HepG2 (cell line): ENCODE results near the gene PLAGL2. TPM values are rescaled to one million over a fixed set of nuclear protein-coding genes. Genes with fewer than 3 reads are reported as not detected.
A peak's percentile ranks its signal among the peaks of the same experiment; 100 is the strongest.

Experiments
- AHR ChIP-seq: IDR thresholded peaks from 2 replicates; pipeline ENCODE4 v1.6.1; 2018; ENCODE audit warnings: missing genetic modification reagents, missing compliant biosample characterization
- CC2D1A ChIP-seq: sonication (generic); formaldehyde crosslinking; IDR thresholded peaks from 2 replicates; pipeline ENCODE4 v1.8.1; 2023; ENCODE audit warnings: mild to moderate bottlenecking, missing genetic modification reagents
- CHD2 ChIP-seq: IDR thresholded peaks from 2 replicates; pipeline ENCODE4 v1.6.1; 2011; ENCODE audit warnings: low read depth, low read length, improper control_type of control experiment
- DNMT1 ChIP-seq: sonication (generic); formaldehyde crosslinking; IDR thresholded peaks from 2 replicates; pipeline ENCODE4 v1.5.1; 2020; ENCODE audit warnings: mild to moderate bottlenecking, missing genetic modification reagents
- ELF4 ChIP-seq: sonication (generic); formaldehyde crosslinking; IDR thresholded peaks from 2 replicates; pipeline ENCODE4 v1.5.0; 2020; ENCODE audit warnings: missing genetic modification reagents, mild to moderate bottlenecking, moderate library complexity, borderline replicate concordance
- FOXA3 ChIP-seq: IDR thresholded peaks from 2 replicates; pipeline ENCODE4 v1.6.1; 2016; ENCODE audit warnings: missing genetic modification reagents, missing compliant biosample characterization
- FOXC1 ChIP-seq: sonication (generic); formaldehyde crosslinking; IDR thresholded peaks from 2 replicates; pipeline ENCODE4 v1.8.0; 2022; ENCODE audit warnings: mild to moderate bottlenecking, missing genetic modification reagents, borderline replicate concordance
- HOXA3 ChIP-seq: sonication (generic); formaldehyde crosslinking; IDR thresholded peaks from 2 replicates; pipeline ENCODE4 v1.5.0; 2020; ENCODE audit warnings: missing genetic modification reagents
- IKZF5 ChIP-seq: IDR thresholded peaks from 2 replicates; pipeline ENCODE4 v1.6.1; 2018; ENCODE audit warnings: missing genetic modification reagents, mild to moderate bottlenecking, missing compliant biosample characterization
- MXD1 ChIP-seq: sonication (generic); formaldehyde crosslinking; IDR thresholded peaks from 2 replicates; pipeline ENCODE4 v1.4.0; 2020; ENCODE audit warnings: mild to moderate bottlenecking, missing genetic modification reagents
- NR3C1 ChIP-seq: sonication (generic); formaldehyde crosslinking; IDR thresholded peaks from 2 replicates; pipeline ENCODE4 v1.4.0; 2020; ENCODE audit warnings: missing genetic modification reagents
- PCBP2 ChIP-seq: fragments of 200-400 bp; formaldehyde crosslinking; optimal IDR thresholded peaks from 2 replicates; pipeline ENCODE3; 2018; ENCODE audit warnings: low read length, low read depth; ENCODE audit not compliant: poor library complexity, severe bottlenecking
- TOE1 ChIP-seq: sonication (generic); formaldehyde crosslinking; IDR thresholded peaks from 2 replicates; pipeline ENCODE4 v1.4.0; 2020; ENCODE audit warnings: mild to moderate bottlenecking, missing genetic modification reagents
- ZBTB10 ChIP-seq: sonication (generic); formaldehyde crosslinking; IDR thresholded peaks from 2 replicates; pipeline ENCODE4 v1.4.0; 2020; ENCODE audit warnings: missing genetic modification reagents, borderline replicate concordance
- ZFP90 ChIP-seq: sonication (generic); formaldehyde crosslinking; IDR thresholded peaks from 2 replicates; pipeline ENCODE4 v1.8.0; 2022; ENCODE audit warnings: missing genetic modification reagents, mild to moderate bottlenecking, inconsistent platforms, borderline replicate concordance
- ZNF225 ChIP-seq: sonication (generic); formaldehyde crosslinking; IDR thresholded peaks from 2 replicates; pipeline ENCODE4 v1.4.0; 2020; ENCODE audit warnings: mild to moderate bottlenecking, missing genetic modification reagents
- ZNF275 ChIP-seq: sonication (generic); formaldehyde crosslinking; IDR thresholded peaks from 2 replicates; pipeline ENCODE4 v1.8.0; 2022; ENCODE audit warnings: missing genetic modification reagents, mild to moderate bottlenecking, inconsistent platforms, borderline replicate concordance
- ZNF296 ChIP-seq: sonication (generic); formaldehyde crosslinking; conservative IDR thresholded peaks from 2 replicates; pipeline ENCODE4 v1.5.0; 2020; ENCODE audit warnings: mild to moderate bottlenecking, missing genetic modification reagents
- ZNF317 ChIP-seq: sonication (generic); formaldehyde crosslinking; IDR thresholded peaks from 2 replicates; pipeline ENCODE4 v1.5.0; 2020; ENCODE audit warnings: mild to moderate bottlenecking, missing genetic modification reagents
- ZNF329 ChIP-seq: sonication (generic); formaldehyde crosslinking; IDR thresholded peaks from 2 replicates; pipeline ENCODE4 v1.9.0; 2021; ENCODE audit warnings: low read depth, mild to moderate bottlenecking, missing genetic modification reagents
- ZNF333 ChIP-seq: sonication (generic); formaldehyde crosslinking; IDR thresholded peaks from 2 replicates; pipeline ENCODE4 v1.4.0; 2020; ENCODE audit warnings: mild to moderate bottlenecking, missing genetic modification reagents, borderline replicate concordance
- ZNF484 ChIP-seq: sonication (generic); formaldehyde crosslinking; IDR thresholded peaks from 2 replicates; pipeline ENCODE4 v1.5.1; 2020; ENCODE audit warnings: mild to moderate bottlenecking, low read depth, missing genetic modification reagents, borderline replicate concordance
- ZNF737 ChIP-seq: sonication (generic); formaldehyde crosslinking; IDR thresholded peaks from 2 replicates; pipeline ENCODE4 v1.5.0; 2020; ENCODE audit warnings: missing genetic modification reagents, mild to moderate bottlenecking, borderline replicate concordance
- ZNF891 ChIP-seq: sonication (generic); formaldehyde crosslinking; IDR thresholded peaks from 2 replicates; pipeline ENCODE4 v1.5.0; 2020; ENCODE audit warnings: mild to moderate bottlenecking, missing genetic modification reagents
- polyA plus RNA-seq, 8 experiments: library from polyadenylated mRNA; depleted of rRNA in 3 of 8; stranded (reverse) in 7 of 8; unstranded in 1 of 8; fragments of >200 nt; fragmentation: Illumina TruSeq in 4 of 8; extraction: Trizol in 4 of 8; gene quantifications; 2 replicates each; pipeline versions ENCODE4 v1.2.1 to v1.2.3, GENCODE V29; 2011 to 2016; ENCODE audit warnings: low read depth in 4 of 8, missing spikeins in 1 of 8, mixed read lengths in 1 of 8; ENCODE audit not compliant: insufficient read depth in 1 of 8
- total RNA-seq, 5 experiments: library from RNA; depleted of rRNA; stranded (reverse); fragments of >200 nt; fragmentation: Illumina TruSeq; extraction: Trizol; gene quantifications; 2 replicates each; pipeline ENCODE4 v1.2.3, GENCODE V29; 2016; ENCODE audit warnings: low read depth in 1 of 5

PLAGL2 gene
- total and polyA plus RNA-seq, 2 of the 13 experiments (the other 11 are each of a cell fraction or from before 2014, with no cell fraction given), result 15.2 to 15.3 TPM

- TF ChIP-seq ZNF737 (peak; percentile 57; the same call in 1 of the 2 replicates), ZNF296 (no peak), ZBTB10 (CRISPR knock-in tag) (0 out of 2 replicates have a peak, but pooled peaks have one; percentile 17), CC2D1A (CRISPR knock-in tag) (0 out of 2 replicates have a peak, but pooled peaks have one; percentile 72), FOXA3 (CRISPR knock-in tag) (no peak), ZNF891 (CRISPR knock-in tag) (no peak; the same call in 1 of the 2 replicates), CHD2 (0 out of 2 replicates have a peak, but pooled peaks have one; percentile 14), MXD1 (CRISPR knock-in tag) (0 out of 2 replicates have a peak, but pooled peaks have one; percentile 1), IKZF5 (no peak), ZNF317 (0 out of 2 replicates have a peak, but pooled peaks have one; percentile 49), ZNF484 (CRISPR knock-in tag) (0 out of 2 replicates have a peak, but pooled peaks have one; percentile 36), ZFP90 (0 out of 2 replicates have a peak, but pooled peaks have one; percentile 3), TOE1 (CRISPR knock-in tag) (peak; percentile 21; the same call in 1 of the 2 replicates), ZNF225 (no peak), ELF4 (CRISPR knock-in tag) (no peak), ZNF275 (CRISPR knock-in tag) (peak; percentile 11; the same call in 1 of the 2 replicates), NR3C1 (CRISPR knock-in tag) (no peak), ZNF329 (CRISPR knock-in tag) (no peak), PCBP2 (peak; percentile 28), AHR (no peak), FOXC1 (CRISPR knock-in tag) (peak; percentile 35; the same call in 1 of the 2 replicates), ZNF333 (CRISPR knock-in tag) (no peak), HOXA3 (no peak), DNMT1 (CRISPR knock-in tag) (0 out of 2 replicates have a peak, but pooled peaks have one; percentile 2)
Measured at GRCh38 chr20:32206760-32207625, 550 bp downstream of the PLAGL2 start (continued).
